Bronchial epithelial cell (primary cell): ENCODE measurements around the gene SMIM17. TPM values are rescaled to one million over a fixed set of nuclear protein-coding genes. Genes with fewer than 3 reads are reported as not detected.

ENCODE experiments used
- DNase-seq: peaks from one replicate; pipeline ENCODE4 v3.0.0-alpha.2; 2010; ENCODE audit warnings: low read depth
- FAIRE-seq: peaks from 2 replicates; lab custom pipeline; 2011; peaks lifted over from hg19 to GRCh38; lab: Jason Lieb, UNC
- H3K27me3 ChIP-seq: 2 replicates; pipeline ENCODE4 v1.5.1; 2011; ENCODE audit warnings: low read length; ENCODE audit not compliant: control insufficient read depth, insufficient read depth
- H3K36me3 ChIP-seq: 2 replicates; pipeline ENCODE4 v1.5.1; 2011; ENCODE audit warnings: low read length; ENCODE audit not compliant: control insufficient read depth, insufficient read depth
- H3K4me3 ChIP-seq: 2 replicates; pipeline ENCODE4 v1.5.1; 2011; ENCODE audit warnings: mild to moderate bottlenecking, low read depth, low read length, control low read depth
- CTCF ChIP-seq: IDR thresholded peaks from 2 replicates; pipeline ENCODE4 v1.5.1; 2011; ENCODE audit warnings: mild to moderate bottlenecking, moderate library complexity, low read length, control low read depth, inconsistent platforms; ENCODE audit not compliant: insufficient read depth, severe bottlenecking
- total RNA-seq: library from RNA; depleted of rRNA; stranded (reverse); fragments of >200 nt; gene quantifications from 2 replicates; pipeline ENCODE4 v1.2.1, GENCODE V29; 2014

SMIM17 gene
- 0.13 TPM in 1 of 2 replicates, not detected in the other for total RNA-seq

GRCh38 chr19:56642711-56643459, at the start of gene SMIM17:
TSS of gene SMIM17 (plus strand) at chr19:56643159. CDS start at chr19:56645668, 2,509 bp downstream.
- Histone ChIP-seq H3K27me3 (no peaks in the 10 kb centered on the region), H3K4me3 (no peak within 1 kb of the TSS), H3K36me3 (no peaks in the 10 kb centered on the region)
- FAIRE-seq: no peak
- no peak for DNase-seq
- no peak for TF ChIP-seq CTCF

GRCh38 chr19:56594446-56594782, 48.5 kb upstream of the SMIM17 start:
- Histone ChIP-seq H3K36me3 (no peaks in the 10 kb centered on the region), H3K4me3 (no peak overlapping the region), H3K27me3 (no peaks in the 10 kb centered on the region)
- no peak for FAIRE-seq
- TF ChIP-seq CTCF: no peak
- DNase-seq: no peak

GRCh38 chr19:56594783-56595547, 48.0 kb upstream of the SMIM17 start, which contains the start of gene ZNF71:
TSS of gene ZNF71 (plus strand) at chr19:56595302. CDS start at chr19:56601559, 6,257 bp downstream.
- no peak for TF ChIP-seq CTCF
- FAIRE-seq (no peak), DNase-seq (peak; percentile 61)
- no peaks in the 10 kb centered on the region for H3K36me3 ChIP-seq
- H3K4me3 ChIP-seq: peak within 1 kb of the TSS; percentile 62
- H3K27me3 ChIP-seq: no peaks in the 10 kb centered on the region

GRCh38 chr19:56595548-56595899, 47.4 kb upstream of the SMIM17 start:
- no peaks in the 10 kb centered on the region for H3K27me3 ChIP-seq
- DNase-seq: peak; percentile 4
- H3K36me3 ChIP-seq: no peaks in the 10 kb centered on the region
- TF ChIP-seq CTCF: no peak
- peak; percentile 70 for FAIRE-seq
- peak overlapping the region; percentile 62 for H3K4me3 ChIP-seq

- peaks cover 4% of the 10 kb centered on the region for H3K36me3 ChIP-seq
- no peak for DNase-seq
- no peaks in the 10 kb centered on the region for H3K27me3 ChIP-seq
- TF ChIP-seq CTCF: no peak
- no peak for FAIRE-seq
- no peak overlapping the region for H3K4me3 ChIP-seq
Observed at GRCh38 chr19:56596676-56597075, 46.3 kb upstream of the SMIM17 start.
